HL-60/S4 (cell line): ENCODE data around the gene FCHSD2.

Experiments
- in situ Hi-C: fragments of 300-500 bp; cut with MboI; formaldehyde crosslinking; loops from 2 replicates; pipeline ENCODE4 v1.14.3; 2022; ENCODE audit warnings: low sequenced_read_pairs

The FCHSD2 gene

DNA sequence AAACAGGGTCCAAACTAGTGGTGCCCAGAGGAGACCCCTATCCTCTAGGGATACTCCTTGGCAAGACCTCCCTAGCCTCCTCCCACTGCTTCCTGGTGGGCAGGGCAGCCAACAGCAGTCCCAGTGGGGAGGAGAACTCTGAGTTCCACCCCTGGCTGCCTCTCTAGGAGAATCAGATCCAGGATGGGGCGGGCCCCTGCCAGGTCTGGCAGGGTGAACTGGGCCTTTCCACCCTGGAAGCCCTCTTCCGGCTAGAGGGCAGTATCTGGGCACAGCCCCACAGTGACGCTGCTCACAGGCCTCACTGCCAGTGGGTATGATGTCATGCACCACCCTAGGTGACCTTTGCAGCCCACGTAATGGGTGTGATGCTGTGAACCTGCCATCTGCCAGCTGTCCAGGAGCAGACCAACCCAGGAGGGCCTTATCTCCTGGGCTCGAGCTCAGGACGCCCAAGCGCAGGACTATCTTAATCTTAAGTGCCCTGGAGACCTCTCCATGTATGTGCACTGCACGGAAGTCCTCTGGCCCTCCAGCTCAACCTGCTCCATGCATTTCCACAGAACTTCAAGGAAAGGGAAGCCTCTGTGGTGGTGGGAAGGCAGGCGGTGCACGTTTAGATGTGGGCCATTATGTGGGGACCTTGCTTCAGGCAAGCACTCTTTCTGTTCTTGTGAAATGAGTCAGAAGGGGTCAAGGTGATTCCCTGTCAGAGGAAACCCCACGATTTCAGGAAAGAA, 31.8 kb upstream of the FCHSD2 start:
- in situ Hi-C loops, result loop anchor here (10.0 to 25.0 kb wide), 3 partner anchors 249 to 589 kb away; no protein-coding TSS in a partner anchor

DNA sequence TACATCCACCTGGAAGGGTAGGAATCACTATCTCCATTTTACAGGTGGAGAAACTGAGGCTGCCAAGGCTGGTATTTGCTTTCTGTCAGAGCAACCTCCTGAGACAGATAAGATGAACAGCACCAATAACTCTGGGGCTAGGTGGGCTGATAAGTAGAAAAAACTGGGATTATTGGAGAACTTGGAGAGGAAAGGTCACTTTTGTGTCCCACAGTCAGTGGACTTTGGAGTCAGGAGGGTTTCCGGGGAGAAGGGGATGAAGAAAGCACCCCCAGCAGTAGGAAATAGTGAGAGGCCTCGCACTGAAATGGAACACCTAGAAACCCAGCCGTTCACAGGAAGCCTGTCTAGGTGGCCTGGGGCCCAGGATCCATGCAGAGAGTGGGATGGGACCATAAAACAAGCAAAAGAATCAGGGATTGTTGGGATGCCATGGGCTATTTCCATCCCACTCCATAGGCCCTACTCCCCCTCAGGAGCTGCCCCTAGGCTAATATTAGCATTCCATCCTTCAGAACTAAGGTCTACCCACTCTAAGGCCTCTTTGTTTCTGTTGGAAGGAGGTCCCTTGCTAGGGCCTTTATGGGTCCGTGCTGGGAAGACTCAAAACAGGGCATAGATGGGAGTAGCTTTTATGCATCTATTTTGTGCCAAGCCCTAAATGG, 31.0 kb upstream of the FCHSD2 start:
- in situ Hi-C loops, result loop anchor here (10.0 to 25.0 kb wide), 3 partner anchors 248 to 588 kb away; no protein-coding TSS in a partner anchor

DNA sequence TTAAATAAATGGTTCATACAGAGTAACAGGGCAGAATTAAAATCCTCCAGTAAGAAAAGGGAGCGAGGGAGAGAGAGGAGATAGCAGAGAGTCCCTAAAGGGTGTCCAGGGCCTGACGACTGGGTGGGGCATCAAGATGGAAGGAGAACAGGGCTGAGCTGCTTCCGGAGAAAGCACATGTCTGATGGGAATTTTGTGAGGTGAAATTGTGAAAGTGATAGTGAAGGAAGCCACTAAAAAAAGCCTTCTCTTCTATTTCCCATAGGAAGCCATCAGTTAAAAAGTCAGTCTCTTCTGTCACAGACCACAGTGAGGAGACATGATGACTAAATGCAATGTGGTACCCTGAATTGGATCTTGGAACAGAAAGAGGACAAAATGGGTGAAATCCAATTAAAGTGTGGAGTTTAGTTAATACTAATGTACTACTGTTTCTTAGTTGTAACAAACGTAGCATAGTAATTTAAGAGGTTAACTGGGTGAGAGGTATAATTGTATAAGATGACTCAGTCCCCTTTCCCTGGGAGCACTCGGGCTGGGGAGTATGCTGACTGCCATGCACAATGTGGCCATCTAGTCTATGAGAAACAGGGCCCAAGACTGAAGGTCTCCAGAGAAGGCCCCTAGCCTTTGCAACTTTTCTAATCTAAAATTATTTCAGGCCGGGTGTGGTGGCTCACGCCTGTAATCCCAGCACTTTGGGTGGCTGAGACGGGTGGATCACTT, 29.5 kb upstream of the FCHSD2 start:
- in situ Hi-C loops, result loop anchor here (10.0 to 25.0 kb wide), 3 partner anchors 247 to 587 kb away; no protein-coding TSS in a partner anchor

DNA sequence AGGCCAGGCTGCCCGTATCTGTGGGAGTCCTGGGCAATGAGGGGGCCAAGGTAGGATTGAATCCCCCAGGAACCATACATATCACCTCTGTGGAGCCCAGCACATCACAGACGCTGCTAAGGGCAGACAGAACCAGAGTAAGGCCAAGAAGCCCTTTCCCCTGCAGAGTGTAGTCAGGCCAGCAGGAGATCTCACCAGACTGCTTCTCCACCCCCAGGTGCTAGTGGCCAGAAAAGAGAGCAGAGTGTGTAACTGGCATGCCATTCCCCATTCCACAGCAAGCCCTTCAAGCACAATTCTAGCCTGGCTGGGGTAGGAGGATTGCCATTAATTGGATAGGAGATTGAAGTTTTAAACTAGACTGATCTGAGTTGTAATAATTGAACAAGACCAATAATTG, 28.0 kb upstream of the FCHSD2 start:
- in situ Hi-C loops, result loop anchor here (10.0 to 25.0 kb wide), 3 partner anchors 245 to 585 kb away; no protein-coding TSS in a partner anchor

DNA sequence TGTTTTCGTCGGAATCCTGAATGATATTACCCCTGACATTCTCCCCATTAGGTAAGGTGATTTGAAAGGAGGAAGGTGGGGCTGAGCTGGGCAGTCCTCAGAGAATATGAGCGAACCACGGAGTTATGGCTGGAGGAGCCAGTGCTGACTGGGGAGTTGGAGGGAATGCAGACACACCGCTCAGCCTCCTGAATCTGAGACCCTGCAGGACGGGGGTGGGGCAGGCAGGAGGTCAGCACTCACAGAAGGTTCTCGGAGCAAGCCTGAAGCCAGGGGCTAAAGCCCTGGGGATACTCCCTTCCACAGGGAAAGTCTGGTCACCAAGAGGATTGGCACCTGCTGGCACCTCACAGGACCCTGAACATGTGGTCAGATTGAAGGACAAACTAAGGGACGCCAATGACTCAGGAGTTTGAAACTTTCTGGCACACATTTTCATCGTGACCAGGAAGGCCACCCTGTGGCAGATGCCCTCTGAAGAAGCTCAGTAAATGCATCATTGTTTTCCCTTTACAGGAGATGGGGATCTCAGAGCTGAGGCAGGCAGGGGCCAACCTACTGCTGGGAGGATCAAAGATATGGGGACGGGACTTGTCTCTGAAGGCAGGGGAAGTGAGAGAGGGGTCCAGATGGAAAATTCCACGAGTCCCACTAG, 26.9 kb upstream of the FCHSD2 start:
- in situ Hi-C loops, result loop anchor here (25.0 kb wide), 1 partner anchor 332 kb away; no protein-coding TSS in a partner anchor

DNA sequence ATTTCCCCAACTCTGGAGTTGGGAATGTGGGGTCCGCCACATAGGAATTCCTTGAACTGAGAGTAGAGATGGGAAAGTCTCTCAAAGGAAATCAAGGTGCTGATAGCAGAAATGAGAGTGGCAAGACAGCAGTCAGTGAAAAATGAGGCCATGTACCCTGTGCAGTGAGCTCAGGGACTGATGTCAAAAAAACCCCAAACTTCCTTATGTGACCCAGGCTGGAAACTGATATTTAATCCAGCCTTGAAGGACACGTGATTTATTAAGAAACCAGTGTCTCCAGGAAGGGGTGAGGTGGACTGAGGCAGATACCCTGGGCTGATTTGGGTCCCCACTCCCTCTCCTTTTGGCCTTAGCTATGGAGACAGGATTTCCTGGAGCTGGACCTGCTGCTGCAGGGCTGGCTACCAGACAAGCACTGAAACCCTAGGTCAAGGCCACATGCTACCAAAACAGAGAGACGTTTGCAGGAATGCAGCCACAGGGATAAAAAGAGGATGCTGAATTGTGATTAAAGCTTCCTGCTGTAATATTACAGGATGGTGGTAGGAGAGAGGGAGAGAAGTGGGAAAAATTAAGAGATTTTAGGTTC, 25.3 kb upstream of the FCHSD2 start:
- in situ Hi-C loops, result loop anchor here (25.0 kb wide), 1 partner anchor 330 kb away; no protein-coding TSS in a partner anchor

DNA sequence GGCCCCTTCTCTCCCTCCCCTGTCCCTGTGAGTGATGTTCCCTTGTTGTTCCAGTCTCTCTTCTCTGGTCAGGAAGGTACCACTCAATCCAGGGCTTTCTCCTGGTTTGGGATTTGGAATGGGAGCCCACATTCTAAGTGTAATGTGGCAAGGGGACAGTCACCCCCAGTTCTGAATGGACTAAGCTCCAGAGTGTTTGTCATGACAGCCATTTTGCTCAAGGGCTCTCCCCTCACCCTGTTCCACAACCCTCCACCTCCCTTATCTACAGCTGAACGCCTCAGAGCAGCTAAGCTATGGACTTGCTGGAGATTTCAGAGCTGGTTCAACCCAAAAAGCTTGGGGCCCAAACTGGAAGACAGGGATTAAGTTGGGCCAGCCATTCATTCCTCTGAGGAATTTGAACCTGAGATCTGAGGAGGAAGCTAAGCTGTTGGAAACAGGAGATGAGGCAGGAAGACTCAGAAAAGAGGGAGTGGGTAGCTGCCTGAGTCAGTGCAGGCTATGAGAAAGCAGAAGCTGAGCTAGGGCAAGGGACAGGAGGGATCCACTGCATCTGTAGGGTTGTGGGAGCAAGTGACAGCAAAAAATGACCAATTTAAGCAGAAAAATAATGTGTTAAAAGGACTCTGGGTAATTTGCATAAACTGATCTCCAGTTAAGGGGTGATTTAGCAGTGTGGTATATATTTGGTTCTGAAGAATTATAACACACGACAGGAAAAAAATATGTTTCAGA, 22.9 kb upstream of the FCHSD2 start:
- in situ Hi-C loops, result loop anchor here (25.0 kb wide), 1 partner anchor 328 kb away; no protein-coding TSS in a partner anchor

DNA sequence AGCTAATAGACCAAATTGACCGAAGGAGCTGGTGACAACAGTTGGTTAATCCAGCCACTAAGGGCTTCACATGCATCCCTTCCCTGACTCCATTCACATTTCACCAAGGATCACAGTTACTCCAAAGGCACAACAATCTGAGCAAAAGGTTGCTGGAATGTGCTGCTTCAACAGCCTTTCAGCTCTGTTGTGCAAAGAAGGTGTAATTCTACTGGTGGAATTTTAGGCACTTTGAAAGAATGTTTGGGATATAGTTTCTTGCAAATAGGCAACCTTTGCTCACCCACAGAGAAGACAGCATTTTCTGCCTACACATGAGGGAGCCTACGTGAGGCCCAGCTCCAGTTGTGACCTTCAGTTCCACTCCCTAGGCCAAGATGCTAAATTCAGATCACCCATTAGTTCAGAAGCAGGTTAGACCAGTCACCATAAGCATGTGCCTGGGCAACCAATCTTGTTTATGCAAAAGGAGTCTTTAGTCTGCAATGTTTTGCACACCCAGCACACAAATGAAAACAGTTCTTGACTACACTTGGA, 21.6 kb upstream of the FCHSD2 start:
- in situ Hi-C loops, result loop anchor here (25.0 kb wide), 1 partner anchor 326 kb away; no protein-coding TSS in a partner anchor

DNA sequence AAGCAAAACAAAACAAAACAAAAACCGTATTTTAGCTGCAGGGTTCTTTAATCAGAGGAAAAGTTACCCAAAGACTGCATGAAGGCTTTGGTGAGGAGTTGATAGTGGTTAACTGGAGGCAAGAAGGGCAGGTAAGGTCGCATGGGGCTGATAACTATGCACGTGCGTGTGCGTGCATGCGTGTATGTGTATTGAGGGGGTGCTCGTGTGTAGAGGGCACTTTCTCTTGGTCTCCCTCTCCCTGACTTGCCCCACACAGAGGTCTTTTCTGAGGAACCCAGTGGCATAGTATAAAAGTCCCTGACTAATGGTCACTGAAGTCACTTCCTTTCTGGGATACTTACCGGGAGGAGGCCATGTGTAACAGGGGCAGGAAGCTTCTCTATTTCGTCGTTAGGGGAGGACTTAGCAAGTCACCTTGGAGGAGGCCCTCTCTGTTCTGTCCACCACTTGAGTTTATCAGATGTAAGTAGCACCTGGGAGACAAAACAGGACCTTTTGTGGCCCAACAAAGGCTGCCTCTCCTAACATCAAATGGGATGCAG, 20.1 kb upstream of the FCHSD2 start:
- in situ Hi-C loops, result loop anchor here (25.0 kb wide), 1 partner anchor 325 kb away; no protein-coding TSS in a partner anchor

DNA sequence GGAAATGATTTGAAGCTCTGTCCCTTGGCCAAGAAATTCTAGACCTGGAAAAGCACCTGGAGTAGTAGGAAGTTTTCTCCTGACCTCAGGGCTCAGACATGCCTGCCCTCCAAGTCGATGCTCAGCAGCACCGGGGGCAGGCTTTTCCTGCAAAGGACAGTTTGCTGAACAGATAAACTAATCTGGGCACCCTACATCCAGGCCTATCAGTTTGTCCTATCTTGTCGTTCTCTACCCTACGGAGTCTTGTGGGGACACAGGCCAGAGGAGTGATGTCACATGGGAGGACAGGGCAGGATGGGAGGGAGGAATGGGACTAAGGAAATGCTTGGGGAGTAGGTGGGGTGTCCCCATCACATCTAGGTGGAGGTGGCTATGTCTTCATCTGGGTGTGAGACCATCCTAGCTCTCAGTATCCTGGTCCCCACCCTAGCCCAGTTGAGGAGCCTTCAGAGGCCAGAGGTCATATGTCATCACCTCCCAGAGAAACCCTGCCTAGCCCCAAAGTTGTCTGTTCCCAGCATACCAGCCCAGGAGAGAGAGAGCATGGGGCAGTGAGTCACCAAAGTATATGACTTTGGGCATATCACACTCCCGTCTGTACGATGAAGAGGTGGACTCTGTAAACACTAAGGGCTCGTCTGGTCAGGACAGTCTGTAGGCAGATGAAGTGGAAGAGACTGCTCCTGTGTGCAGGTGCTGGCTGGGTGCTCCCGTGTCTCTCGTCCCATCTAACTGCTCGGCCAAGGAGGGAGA, 18.1 kb upstream of the FCHSD2 start:
- in situ Hi-C loops, result loop anchor here (25.0 kb wide), 1 partner anchor 323 kb away; no protein-coding TSS in a partner anchor

DNA sequence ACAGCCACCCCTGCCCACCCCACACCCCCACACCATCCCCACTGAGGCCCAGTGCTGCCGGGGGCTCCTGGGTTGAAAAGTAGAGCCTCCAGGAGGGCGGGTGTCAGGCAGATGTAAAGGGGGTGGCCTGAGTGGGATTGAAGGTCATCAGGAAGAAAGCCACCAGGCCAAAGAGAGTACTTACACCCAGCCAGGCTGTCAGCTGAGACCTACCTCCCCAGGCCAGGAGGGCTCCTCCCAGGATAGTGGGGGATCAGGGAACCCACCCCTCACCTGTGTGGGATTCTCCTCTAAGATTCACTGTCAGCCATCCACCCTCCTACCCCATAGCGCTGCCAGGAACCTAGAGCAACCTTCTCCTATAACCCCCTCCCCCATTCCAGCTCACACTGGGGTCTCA, 17.2 kb upstream of the FCHSD2 start:
- in situ Hi-C loops, result loop anchor here (25.0 kb wide), 1 partner anchor 322 kb away; no protein-coding TSS in a partner anchor

DNA sequence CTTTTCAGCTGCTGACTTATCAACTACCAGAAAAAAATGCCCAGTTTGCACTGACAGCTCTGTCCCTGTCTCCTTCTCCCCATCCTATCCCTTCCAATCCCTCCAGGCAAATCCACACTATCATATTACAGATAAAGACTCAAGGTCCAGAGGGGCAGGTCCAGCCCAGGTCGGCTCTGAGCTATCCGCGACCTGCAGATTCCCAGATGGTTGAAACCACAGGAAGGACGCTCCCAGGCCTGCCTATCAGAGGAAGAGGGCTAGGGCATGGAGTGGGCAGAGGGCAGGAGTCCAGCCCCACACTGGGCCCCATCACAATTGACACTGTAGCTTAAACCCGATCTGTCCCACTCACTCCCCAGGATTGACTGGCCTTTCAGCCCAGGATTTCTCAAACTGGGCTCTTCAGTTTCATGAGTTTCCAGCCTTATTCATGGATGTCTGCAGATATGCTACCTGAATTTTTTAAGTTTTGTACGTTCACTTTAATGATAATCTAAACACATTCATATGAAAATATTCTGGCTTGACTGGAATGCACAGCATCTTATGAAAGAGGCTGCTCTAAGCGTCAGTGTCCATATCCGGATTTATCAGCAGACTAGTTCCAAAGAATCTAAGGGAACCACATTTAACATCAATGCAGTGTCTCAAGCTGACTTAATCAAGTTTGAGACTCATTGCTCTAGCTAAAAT, 16.4 kb upstream of the FCHSD2 start:
- in situ Hi-C loops, result loop anchor here (25.0 kb wide), 1 partner anchor 321 kb away; no protein-coding TSS in a partner anchor

DNA sequence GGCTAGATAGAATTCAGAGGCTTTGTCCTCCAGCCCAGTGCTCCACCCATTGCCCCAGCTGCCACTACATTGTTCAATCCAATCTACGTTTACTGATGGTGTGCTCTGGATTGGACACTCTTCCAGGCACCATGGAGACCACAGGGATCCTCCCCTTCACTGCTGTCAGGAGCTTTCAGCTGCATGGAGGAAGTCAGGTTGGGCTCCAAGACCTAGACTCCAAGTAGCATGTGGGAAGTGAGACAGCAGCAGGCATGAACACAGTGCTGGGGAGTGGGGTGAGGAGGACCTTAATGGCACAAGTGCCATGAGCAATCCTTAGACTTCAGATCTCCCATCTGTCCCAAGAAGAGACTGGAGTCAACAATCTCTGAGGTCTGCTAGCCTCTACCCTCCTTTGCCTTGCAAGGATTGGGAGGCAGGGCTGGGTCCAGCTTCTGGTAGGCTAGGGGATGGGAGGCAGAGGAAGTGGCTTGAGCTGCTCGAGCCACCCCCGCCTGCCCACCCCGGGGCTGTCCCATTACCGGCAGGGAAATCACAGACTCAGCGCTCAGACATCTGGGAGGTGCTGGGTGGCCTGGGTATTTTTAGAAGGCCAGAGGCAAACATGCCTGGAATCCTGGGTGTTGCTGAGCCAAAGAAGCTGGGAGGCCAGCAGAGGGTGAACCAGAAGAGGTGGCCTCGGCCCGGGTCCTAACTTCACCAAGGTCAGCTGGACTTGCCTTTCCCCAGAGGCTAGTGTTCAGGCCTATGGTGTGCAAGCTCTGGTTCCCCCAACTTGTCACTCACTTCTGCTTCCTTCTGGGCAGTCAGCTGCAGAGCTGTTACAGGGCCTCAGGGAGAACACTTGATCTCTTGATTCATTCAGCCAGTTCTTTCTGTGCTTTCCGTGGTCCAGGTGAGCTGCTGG, 15.2 kb upstream of the FCHSD2 start:
- in situ Hi-C loops, result loop anchor here (25.0 kb wide), 1 partner anchor 320 kb away; no protein-coding TSS in a partner anchor

DNA sequence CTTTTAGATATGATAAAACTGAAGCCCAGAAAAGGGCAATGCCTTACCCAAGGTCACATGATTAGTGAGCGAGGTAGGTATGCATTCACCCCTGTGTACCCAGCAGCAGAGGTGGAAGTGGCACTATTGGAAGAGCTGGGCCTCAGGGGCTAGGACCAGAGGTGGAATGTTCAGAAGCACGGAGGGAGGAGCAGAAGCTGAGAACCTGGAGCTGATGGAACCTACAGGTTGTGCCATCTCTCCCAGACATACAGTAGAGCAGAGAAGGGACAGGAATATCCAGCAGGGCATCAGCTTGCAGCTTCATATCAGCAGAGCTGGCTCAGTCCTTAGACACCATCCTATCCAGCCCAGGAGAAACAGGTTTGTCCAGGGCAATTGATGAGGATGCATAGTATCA, 14.6 kb upstream of the FCHSD2 start:
- in situ Hi-C loops, result loop anchor here (25.0 kb wide), 1 partner anchor 319 kb away; no protein-coding TSS in a partner anchor

DNA sequence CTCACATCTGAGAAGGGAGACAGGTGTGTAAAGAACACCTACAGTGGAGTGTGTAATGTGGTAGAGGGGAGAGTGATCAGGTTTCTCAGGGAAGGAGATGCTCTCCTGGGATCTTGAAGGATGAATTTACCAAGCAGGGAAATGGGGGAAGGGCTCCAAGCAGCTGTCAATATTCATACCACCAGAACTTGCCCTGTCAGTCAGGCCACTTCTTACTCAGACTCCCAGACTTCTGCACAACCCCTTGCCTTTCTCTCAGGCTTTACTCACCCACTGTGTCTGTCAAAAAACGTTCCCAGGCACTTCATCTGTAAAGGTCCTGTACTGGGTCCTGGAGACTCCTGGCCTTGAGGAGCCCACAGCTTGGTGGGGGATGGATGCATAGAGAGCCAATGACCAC, 14.0 kb upstream of the FCHSD2 start:
- in situ Hi-C loops, result loop anchor here (25.0 kb wide), 1 partner anchor 319 kb away; no protein-coding TSS in a partner anchor

DNA sequence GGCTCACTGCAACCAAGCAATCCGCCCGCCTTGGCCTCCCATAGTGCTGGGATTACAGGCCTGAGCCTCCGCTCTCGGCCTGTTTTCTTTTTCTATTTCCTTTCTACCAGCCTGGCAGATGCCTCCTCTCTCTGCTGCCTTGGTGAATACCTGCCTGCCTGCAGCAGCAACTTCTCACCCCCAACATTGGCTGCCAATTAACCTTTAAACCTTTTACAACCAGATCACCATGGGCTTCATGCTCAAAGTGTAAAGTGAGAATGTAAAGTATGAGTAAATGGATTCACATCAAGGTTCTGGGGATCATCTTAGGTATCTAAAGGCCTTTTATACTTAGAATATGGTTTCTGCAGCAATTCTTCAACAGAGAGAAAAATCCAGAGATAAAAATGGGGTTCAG, 13.0 kb upstream of the FCHSD2 start:
- in situ Hi-C loops, result loop anchor here (25.0 kb wide), 1 partner anchor 318 kb away; no protein-coding TSS in a partner anchor
